ENCODE measurements around the gene HSPA5. TPM values are rescaled to one million over a fixed set of nuclear protein-coding genes. Genes with fewer than 3 reads are reported as not detected.
"Not testable (repeated sequence)": the region's sequence is repeated elsewhere in the genome, so short reads cannot be mapped to it uniquely, and the experiment has no call there.

Gene HSPA5
- total RNA-seq (2022) (287 and 288 TPM in 2 replicates), Bru-seq, nascent RNA (percentile 99 among the genes with signal in this experiment), BruChase-seq, experiment 1, labeled RNA remaining after a 2-hour chase (percentile 100 among the genes with signal in this experiment), BruChase-seq, experiment 2, labeled RNA remaining after a 6-hour chase (percentile 100 among the genes with signal in this experiment)
- long read RNA-seq, transcript HSPA5-201 (8 exons, 3,908 nt): major isoform, 957 of 1,016 reads
- long read RNA-seq, partial matches to known transcripts: 30 of 1,016 reads
- long read RNA-seq, other reads (novel, unspliced or antisense): 29 of 1,016 reads

GRCh38 chr9:125241000-125241862 lies at the start of gene HSPA5:
Gene HSPA5, minus strand, starts transcription at chr9:125241343. Its CDS starts 217 bp downstream, at chr9:125241126.
- BruUV-seq (replicated peaks): TSS peak; percentile 57
- Histone ChIP-seq H3K36me3 (ENCODE audit: control insufficient read depth, insufficient read depth, low read length) (no peaks in the 10 kb centered on the region; the same call in 1 of the 2 replicates), H3K27me3 (replicated peaks; ENCODE audit: control insufficient read depth, insufficient read depth, low read length) (no peaks in the 10 kb centered on the region), H3K9me3 (no peaks in the 10 kb centered on the region), H3K4me3 (ENCODE audit: low read depth, low read length) (peak within 1 kb of the TSS; percentile 95), H3K4me1 (peaks cover 25% of the 10 kb centered on the region)
- POLR2A ChIA-PET: interaction anchor here (0.6 to 1.7 kb wide), 30 partner anchors 9 to 537 kb away, joined by 3 to 22 read pairs (median 4); partner anchors contain the start of genes GAPVD1, GOLGA1, RABEPK and SCAI
- intact Hi-C loops (cut with micrococcal nuclease; ENCODE audit: unreplicated experiment): loop anchor here (1.0 to 10.0 kb wide), 4 partner anchors 20 to 376 kb away; partner anchors contain the start of genes ARPC5L, GAPVD1, RABEPK and RPL35
- H3K4me3 Mint-ChIP-seq (ENCODE audit: unreplicated experiment): peak within 1 kb of the TSS; percentile 93
- H3K27me3 Mint-ChIP-seq (ENCODE audit: insufficient read depth, unreplicated experiment): no peaks in the 10 kb centered on the region
- no peak for TF ChIP-seq CTCF (IDR thresholded peaks at IDR 0.05; ENCODE audit: insufficient read depth in 1 of 2, low read depth in 1 of 2, low read length in 1 of 2, severe bottlenecking in 1 of 2, unreplicated experiment in 1 of 2)
- H3K9me3 Mint-ChIP-seq (ENCODE audit: unreplicated experiment): no peaks in the 10 kb centered on the region
- H3K27ac Mint-ChIP-seq (ENCODE audit: unreplicated experiment): peak within 1 kb of the TSS; percentile 90
- CTCF ChIA-PET: interaction anchor here (0.5 to 2.2 kb wide), 8 partner anchors 15 to 388 kb away, joined by 3 to 10 read pairs (median 4); partner anchors contain the start of genes GAPVD1, RABEPK and WDR38
- DNase-seq: peak; percentile 99 to 100
- peaks cover 63% of the 10 kb centered on the region for H3K36me3 Mint-ChIP-seq (ENCODE audit: insufficient read depth, unreplicated experiment)
- H3K4me1 Mint-ChIP-seq (ENCODE audit: low read depth, unreplicated experiment): peaks cover 28% of the 10 kb centered on the region

DNA sequence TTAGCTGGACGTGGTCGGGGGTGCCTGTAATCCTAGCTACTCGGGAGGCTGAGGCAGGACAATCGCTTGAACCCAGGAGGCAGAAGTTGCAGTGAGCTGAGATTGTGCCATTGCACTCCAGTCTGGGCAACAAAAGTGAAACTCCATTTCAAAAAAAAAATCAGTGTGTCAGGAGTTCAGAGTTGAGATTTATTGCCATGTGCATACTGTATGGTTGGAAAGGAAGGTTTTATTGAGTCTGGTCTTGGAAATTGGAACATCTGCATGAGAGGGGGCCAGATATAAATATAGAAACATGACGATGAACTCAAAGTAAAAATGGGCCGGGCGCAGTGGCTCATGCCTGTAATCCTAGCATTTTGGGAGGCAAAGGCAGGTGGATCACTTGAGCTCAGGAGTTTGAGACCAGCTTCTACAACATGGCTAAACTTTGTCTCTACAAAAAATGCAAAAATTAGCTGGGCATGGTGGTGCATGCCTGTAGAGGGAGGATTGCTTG lies 45.8 kb upstream of the HSPA5 start:
- H3K4me1 Mint-ChIP-seq (ENCODE audit: low read depth, unreplicated experiment); DNase-seq; H3K27me3 Mint-ChIP-seq (ENCODE audit: insufficient read depth, unreplicated experiment); BruUV-seq (replicated peaks); H3K4me3 Mint-ChIP-seq (ENCODE audit: unreplicated experiment); H3K9me3 Mint-ChIP-seq (ENCODE audit: unreplicated experiment); H3K36me3 ChIP-seq (ENCODE audit: control insufficient read depth, insufficient read depth, low read length); H3K4me3 ChIP-seq (ENCODE audit: low read depth, low read length); CTCF ChIA-PET; H3K4me1 ChIP-seq; POLR2A ChIA-PET; intact Hi-C loops (cut with micrococcal nuclease; ENCODE audit: unreplicated experiment); H3K27me3 ChIP-seq (replicated peaks; ENCODE audit: control insufficient read depth, insufficient read depth, low read length); H3K27ac Mint-ChIP-seq (ENCODE audit: unreplicated experiment); H3K9me3 ChIP-seq: not testable (repeated sequence)
- H3K36me3 Mint-ChIP-seq (ENCODE audit: insufficient read depth, unreplicated experiment): peaks cover 12% of the 10 kb centered on the region

- Mint-ChIP-seq H3K4me1 (ENCODE audit: low read depth, unreplicated experiment) (no peaks in the 10 kb centered on the region), H3K36me3 (ENCODE audit: insufficient read depth, unreplicated experiment) (peaks cover 12% of the 10 kb centered on the region), H3K4me3 (ENCODE audit: unreplicated experiment) (no peak overlapping the region), H3K27me3 (ENCODE audit: insufficient read depth, unreplicated experiment) (no peaks in the 10 kb centered on the region), H3K9me3 (ENCODE audit: unreplicated experiment) (no peaks in the 10 kb centered on the region), H3K27ac (ENCODE audit: unreplicated experiment) (no peak overlapping the region)
- Histone ChIP-seq H3K27me3 (replicated peaks; ENCODE audit: control insufficient read depth, insufficient read depth, low read length) (no peaks in the 10 kb centered on the region), H3K36me3 (ENCODE audit: control insufficient read depth, insufficient read depth, low read length) (no peaks in the 10 kb centered on the region), H3K4me3 (ENCODE audit: low read depth, low read length) (no peak overlapping the region), H3K4me1 (peaks cover 6% of the 10 kb centered on the region; the same call in 1 of the 2 replicates), H3K9me3 (no peaks in the 10 kb centered on the region)
- no peak for DNase-seq
- intact Hi-C loops (cut with micrococcal nuclease; ENCODE audit: unreplicated experiment): no loop called here
- ChIA-PET POLR2A (interaction anchor here (0.9 kb wide), 1 partner anchor 44 kb away, joined by 3 read pairs; the partner anchor contains the start of gene HSPA5), CTCF (no interaction called here)
- no peak for TF ChIP-seq CTCF (IDR thresholded peaks at IDR 0.05; ENCODE audit: insufficient read depth in 1 of 2, low read depth in 1 of 2, low read length in 1 of 2, severe bottlenecking in 1 of 2, unreplicated experiment in 1 of 2)
- BruUV-seq (replicated peaks): no TSS peak
These were observed 43.7 kb upstream of the HSPA5 start for GRCh38 chr9:125284855-125285254.

Measured in Caco-2 (cell line).